ENCODE results near the gene BTD.

The BTD gene

DNA sequence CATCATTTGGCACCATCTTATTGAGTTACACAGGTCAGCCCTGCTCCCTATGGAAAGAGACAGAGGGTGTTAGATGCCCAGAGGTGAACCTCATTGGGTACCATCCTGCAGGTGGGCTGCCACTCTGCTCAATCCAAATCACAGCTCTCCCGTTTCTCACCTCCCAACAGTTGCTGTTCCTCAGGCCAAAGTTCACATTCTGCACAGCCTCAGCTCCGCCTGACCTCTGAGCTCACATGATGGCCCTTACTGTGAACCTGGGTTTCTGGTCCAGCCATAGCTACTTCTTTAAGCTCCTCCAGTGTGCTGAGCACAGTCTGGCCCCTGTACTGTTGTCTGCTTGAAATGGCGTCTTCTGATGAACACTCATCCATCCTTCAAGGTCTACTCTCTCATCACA, 47.8 kb downstream of the BTD start:
- Mint-ChIP-seq H3K4me3 (peak overlapping the region; percentile 7 to 13), H3K27me3 (peaks cover 15 to 20% of the 10 kb centered on the region in 2 donors), H3K27ac (peak overlapping the region in 1 of 2 donors; percentile 77), H3K9me3 (no peaks in the 10 kb centered on the region), H3K4me1 (ENCODE audit: low read depth in 2 of 2) (peaks cover 40 to 42% of the 10 kb centered on the region in 2 donors), H3K36me3 (ENCODE audit: insufficient read depth) (peaks cover 8% of the 10 kb centered on the region)
- no peak for ATAC-seq (replicated peaks)
- no peak for DNase-seq

DNA sequence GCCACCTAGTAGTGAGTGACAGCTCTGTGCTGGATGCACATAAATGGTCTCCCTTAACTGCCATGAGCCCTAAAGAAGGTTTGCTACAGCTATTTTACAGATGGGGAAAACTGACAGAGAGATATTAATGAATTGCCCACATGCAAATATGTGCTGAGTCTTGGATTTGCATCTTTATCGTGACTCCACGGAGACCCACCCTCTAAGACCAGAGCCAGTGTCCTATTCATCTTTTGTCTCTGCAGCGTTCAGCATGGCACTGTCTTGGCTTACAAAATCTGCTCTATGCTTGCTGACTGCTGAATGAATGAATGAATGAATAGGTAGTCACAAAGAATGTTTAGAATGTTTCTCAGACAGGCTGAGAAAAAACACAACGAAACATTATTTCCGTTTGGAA, 48.3 kb downstream of the BTD start:
- Mint-ChIP-seq H3K27ac (no peak overlapping the region), H3K36me3 (ENCODE audit: insufficient read depth) (peaks cover 6% of the 10 kb centered on the region), H3K9me3 (no peaks in the 10 kb centered on the region), H3K27me3 (peaks cover 15 to 20% of the 10 kb centered on the region in 2 donors), H3K4me3 (peak overlapping the region in 1 of 2 donors; percentile 7), H3K4me1 (ENCODE audit: low read depth in 2 of 2) (peaks cover 40 to 42% of the 10 kb centered on the region in 2 donors)
- DNase-seq (no peak), ATAC-seq (replicated peaks) (no peak)

DNA sequence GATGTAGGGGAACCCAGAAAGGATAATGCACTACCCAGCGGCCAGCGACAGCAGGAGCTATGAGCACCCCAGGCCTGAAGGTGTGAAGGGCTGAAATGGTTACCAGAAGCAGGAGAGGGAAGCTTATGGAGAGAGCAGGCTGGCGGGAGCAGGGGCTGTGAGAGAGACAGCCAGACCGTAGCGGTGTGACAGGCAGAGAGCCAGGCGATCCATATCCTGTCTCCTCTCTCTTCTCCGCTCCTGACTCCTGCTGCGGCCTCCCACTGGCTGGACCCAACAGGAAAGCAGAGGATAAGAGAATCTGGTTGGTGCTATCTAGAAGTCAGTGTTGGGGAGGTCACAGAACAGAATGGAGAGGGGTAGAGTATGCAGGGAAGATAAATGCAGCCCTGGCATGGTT, 49.9 kb downstream of the BTD start:
- Mint-ChIP-seq H3K36me3 (ENCODE audit: insufficient read depth) (peaks cover 6% of the 10 kb centered on the region), H3K27me3 (peaks cover 15 to 20% of the 10 kb centered on the region in 2 donors), H3K4me3 (no peak overlapping the region), H3K27ac (no peak overlapping the region), H3K4me1 (ENCODE audit: low read depth in 2 of 2) (peaks cover 29 to 31% of the 10 kb centered on the region in 2 donors), H3K9me3 (peaks cover 2 to 6% of the 10 kb centered on the region in 2 donors)
- no peak for DNase-seq
- ATAC-seq (replicated peaks) = no peak

DNA sequence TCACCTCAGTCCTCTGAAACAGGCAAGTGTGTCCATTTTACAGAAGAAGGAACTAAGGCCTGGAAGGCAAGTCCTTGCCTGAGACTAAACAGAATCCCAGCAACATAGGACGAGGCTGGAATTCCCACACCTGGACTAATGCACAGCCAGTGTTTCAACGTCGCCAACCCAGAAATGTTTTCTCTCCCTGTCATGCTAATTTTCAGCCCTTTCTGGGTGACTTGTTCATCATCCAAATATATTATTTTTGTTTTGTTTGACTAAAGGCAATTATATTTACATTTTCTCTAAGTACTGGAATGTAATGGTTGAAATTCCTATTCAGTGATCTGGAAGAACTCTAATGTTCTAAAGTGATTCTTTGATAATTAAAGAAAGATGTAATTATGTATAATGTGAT, 51.8 kb downstream of the BTD start:
- Mint-ChIP-seq H3K4me1 (ENCODE audit: low read depth in 2 of 2) (peaks cover 16% of the 10 kb centered on the region in 2 donors), H3K9me3 (peaks cover 2 to 11% of the 10 kb centered on the region in 2 donors), H3K27me3 (peaks cover 15 to 20% of the 10 kb centered on the region in 2 donors), H3K27ac (no peak overlapping the region), H3K4me3 (no peak overlapping the region), H3K36me3 (ENCODE audit: insufficient read depth) (no peaks in the 10 kb centered on the region)
- DNase-seq (no peak), ATAC-seq (replicated peaks) (no peak)

DNA sequence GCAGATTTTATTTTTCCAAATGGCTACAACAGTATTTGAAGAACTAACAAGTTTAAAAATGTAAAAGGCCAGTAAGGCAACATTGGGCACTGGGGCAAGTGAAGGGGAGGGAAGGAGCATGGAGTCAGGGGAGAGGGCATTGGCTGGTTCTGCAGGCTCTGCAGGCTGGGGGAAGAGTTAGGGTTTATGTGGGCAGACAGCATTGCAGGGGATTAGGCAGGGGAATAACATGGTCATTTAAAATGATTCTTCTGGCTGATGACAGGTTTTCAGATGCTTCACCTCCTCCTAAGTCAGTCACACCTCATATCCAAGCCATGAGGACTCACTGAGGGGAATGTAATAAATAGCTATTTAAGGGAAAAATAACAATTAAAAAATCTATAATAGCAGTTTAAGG, 52.6 kb downstream of the BTD start:
- H3K4me3 Mint-ChIP-seq = no peak overlapping the region
- peaks cover 15 to 20% of the 10 kb centered on the region in 2 donors for H3K27me3 Mint-ChIP-seq
- no peak for DNase-seq
- no peak overlapping the region for H3K27ac Mint-ChIP-seq
- no peak for ATAC-seq (replicated peaks)
- no peaks in the 10 kb centered on the region for H3K36me3 Mint-ChIP-seq (ENCODE audit: insufficient read depth)
- H3K9me3 Mint-ChIP-seq = peaks cover 2 to 11% of the 10 kb centered on the region in 2 donors
- H3K4me1 Mint-ChIP-seq (ENCODE audit: low read depth in 2 of 2) = peaks cover 8 to 12% of the 10 kb centered on the region in 2 donors

DNA sequence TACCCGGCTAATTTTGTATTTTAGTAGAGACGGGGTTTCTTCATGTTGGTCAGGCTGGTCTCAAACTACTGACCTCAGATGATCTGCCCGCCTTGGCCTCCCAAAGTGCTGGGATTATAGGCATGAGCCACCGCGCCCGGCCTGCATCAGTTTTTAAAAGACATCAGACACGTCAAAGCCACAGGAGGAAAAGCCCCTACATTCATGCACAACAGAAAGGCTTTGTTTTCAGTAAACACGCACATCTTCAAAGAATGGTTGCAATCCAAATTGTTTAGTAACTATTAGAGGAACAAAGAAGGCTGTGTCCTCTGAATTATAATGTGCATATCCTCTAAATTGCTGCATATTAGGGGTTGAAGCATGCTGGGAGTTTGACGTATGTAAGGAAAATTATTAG, 53.3 kb downstream of the BTD start:
- peaks cover 9 to 14% of the 10 kb centered on the region in 2 donors for H3K27me3 Mint-ChIP-seq
- H3K9me3 Mint-ChIP-seq = peaks cover 2 to 11% of the 10 kb centered on the region in 2 donors
- H3K27ac Mint-ChIP-seq = no peak overlapping the region
- no peaks in the 10 kb centered on the region for H3K36me3 Mint-ChIP-seq (ENCODE audit: insufficient read depth)
- no peak for DNase-seq
- no peak overlapping the region for H3K4me3 Mint-ChIP-seq
- H3K4me1 Mint-ChIP-seq (ENCODE audit: low read depth in 2 of 2) = peaks cover 5 to 11% of the 10 kb centered on the region in 2 donors
- ATAC-seq (replicated peaks) = no peak

DNA sequence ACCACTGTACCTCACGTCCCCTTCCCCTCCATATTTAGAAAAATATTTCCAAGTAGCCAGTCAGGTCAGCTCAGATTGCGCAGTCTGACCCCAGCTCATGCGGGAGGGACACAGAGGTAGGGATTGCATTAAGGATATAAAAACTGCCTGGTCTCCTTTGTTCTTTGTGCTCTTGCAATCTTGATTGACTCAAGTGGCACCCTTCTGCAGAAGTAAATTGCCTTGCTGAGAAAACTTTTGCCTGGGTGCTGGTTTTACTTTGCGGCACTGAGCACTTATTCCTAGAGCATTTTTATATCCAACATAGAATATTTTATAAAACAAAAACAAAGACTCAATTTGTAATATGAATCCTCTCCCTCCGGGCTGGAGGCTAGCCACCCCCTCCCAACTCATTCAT, 54.8 kb downstream of the BTD start:
- Mint-ChIP-seq H3K27ac (no peak overlapping the region), H3K4me3 (no peak overlapping the region), H3K27me3 (peaks cover 7 to 8% of the 10 kb centered on the region in 2 donors), H3K9me3 (peaks cover 2 to 11% of the 10 kb centered on the region in 2 donors), H3K36me3 (ENCODE audit: insufficient read depth) (no peaks in the 10 kb centered on the region), H3K4me1 (ENCODE audit: low read depth in 2 of 2) (peaks cover 5 to 11% of the 10 kb centered on the region in 2 donors)
- DNase-seq (no peak), ATAC-seq (replicated peaks) (no peak)

DNA sequence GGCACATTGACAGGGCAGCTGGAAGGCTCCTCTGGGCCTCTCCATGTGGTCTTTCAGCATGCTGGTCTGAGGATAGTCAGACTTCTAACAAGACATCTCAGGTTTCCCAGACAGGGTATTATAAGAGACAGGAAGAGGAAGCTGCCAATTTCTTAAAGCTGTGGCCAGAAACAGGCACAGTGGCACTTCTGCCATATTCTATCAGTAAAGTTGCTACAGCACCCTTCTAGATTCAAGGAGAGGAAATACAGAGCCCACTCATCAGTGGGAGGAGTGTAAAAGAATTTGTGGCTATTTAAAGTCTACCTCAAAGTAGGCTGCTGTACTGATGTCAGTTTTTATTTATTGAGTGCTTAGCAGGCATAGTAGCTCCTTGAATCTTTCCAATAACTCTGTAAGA, 55.5 kb downstream of the BTD start:
- no peak for DNase-seq
- no peaks in the 10 kb centered on the region for H3K36me3 Mint-ChIP-seq (ENCODE audit: insufficient read depth)
- no peak overlapping the region for H3K27ac Mint-ChIP-seq
- H3K4me3 Mint-ChIP-seq = no peak overlapping the region
- peaks cover under 1 to 5% of the 10 kb centered on the region in 2 donors for H3K27me3 Mint-ChIP-seq
- no peak for ATAC-seq (replicated peaks)
- H3K4me1 Mint-ChIP-seq (ENCODE audit: low read depth in 2 of 2) = peaks cover 5 to 11% of the 10 kb centered on the region in 2 donors
- H3K9me3 Mint-ChIP-seq = peaks cover 2 to 11% of the 10 kb centered on the region in 2 donors

DNA sequence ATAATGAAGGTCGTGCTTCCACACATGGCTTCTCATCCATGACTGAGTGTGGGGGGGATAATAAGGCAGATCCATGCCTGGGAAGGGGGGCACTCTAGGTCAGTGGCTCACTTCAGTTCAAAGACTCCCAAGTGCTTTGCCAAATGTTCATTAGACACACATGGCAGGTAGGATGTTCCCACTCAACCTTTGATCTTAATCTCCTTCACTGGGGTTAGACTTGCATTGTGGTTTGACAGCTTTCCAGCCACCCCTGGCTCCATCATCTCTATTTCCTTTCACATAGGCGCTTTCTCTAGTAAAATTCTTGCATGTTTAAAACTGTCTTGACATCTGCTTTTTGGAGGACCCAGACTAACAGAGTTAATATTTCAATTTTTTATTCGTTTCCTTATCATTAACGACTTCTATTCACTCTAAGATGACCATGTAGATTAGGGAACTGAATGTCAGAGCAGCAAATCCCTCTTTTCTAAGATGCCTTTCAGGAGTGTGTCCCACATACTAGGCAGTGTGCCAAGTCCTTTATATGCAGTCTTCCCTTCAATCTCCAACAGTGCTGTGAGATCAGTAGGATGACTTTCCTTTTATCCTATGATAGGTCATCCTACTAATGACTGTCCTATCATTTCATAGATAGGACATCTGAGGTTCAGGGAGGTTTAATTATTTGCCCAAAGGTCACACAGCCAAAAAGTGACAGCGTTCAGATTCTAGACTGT, 57.9 kb downstream of the BTD start:
- Mint-ChIP-seq H3K36me3 (ENCODE audit: insufficient read depth) (no peaks in the 10 kb centered on the region), H3K4me1 (ENCODE audit: low read depth in 2 of 2) (peaks cover 5 to 8% of the 10 kb centered on the region in 2 donors), H3K4me3 (no peak overlapping the region), H3K27me3 (peaks cover 0 to 5% of the 10 kb centered on the region in 2 donors), H3K9me3 (peaks cover 2 to 11% of the 10 kb centered on the region in 2 donors), H3K27ac (no peak overlapping the region)
- DNase-seq (no peak), ATAC-seq (replicated peaks) (no peak)

DNA sequence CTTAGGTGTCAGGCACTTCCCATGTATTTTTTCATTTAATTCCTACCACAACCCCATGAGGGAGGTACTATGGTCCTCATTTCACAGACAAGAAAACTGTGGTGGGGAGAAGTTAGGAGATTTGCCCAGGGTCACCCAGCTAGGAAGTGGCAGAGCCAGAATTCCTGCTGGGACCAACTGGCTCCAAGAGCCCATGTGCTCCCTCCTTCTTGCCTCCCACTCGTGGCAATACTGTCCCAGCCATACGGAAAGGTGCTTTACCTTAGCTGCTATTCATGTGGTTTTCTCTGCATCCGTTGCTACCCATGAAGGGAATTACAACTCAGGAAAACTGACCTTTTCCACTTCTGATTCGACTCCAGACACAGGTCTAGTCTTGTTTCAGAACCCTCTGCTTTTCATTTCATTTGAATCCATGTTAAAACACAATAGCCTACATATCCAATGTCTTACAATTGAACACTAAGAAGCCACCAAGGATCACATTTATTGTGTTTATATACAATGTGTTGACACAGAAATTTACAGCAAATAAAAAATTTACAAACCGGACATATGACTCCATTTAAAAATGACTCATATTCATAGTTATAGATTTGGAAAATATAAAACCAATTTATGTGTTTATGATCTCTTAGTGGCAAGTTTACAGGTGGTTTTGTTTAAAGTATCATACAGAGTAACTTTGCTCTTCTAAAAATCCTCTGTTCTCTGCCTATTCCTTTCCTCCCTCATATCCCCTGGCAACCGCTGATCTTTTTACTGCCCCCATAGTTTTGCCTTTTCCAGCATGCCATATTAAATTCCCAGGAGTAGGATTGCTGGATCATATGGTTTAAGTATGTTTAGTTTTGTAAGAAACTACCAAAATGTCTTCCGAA, 58.8 kb downstream of the BTD start:
- H3K9me3 Mint-ChIP-seq = peaks cover 2 to 11% of the 10 kb centered on the region in 2 donors
- peaks cover 0 to 5% of the 10 kb centered on the region in 2 donors for H3K27me3 Mint-ChIP-seq
- DNase-seq (no peak), ATAC-seq (replicated peaks) (no peak)
- no peaks in the 10 kb centered on the region for H3K36me3 Mint-ChIP-seq (ENCODE audit: insufficient read depth)
- no peak overlapping the region for H3K27ac Mint-ChIP-seq
- peaks cover 5 to 8% of the 10 kb centered on the region in 2 donors for H3K4me1 Mint-ChIP-seq (ENCODE audit: low read depth in 2 of 2)
- no peak overlapping the region for H3K4me3 Mint-ChIP-seq

DNA sequence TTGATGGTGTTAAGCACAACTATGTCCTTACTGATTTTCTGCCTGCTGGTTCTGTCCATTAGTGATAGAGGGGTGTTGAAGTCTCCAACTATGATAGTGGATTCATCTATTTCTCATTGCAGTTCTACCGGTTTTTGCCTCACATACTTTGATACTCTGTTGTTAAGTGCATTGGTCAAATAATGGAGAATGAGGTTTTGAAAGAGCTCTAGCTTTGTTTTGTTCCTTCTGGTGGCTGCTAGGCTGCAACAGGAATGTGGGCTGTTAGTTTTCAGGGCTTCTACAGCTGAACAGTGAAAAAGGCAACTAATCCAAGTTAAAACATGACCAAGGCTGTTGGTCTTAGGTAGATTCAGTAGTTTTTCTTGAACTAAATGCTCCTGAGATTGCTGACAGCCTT, 62.6 kb downstream of the BTD start:
- no peak overlapping the region for H3K4me3 Mint-ChIP-seq
- no peak for ATAC-seq (replicated peaks)
- no peaks in the 10 kb centered on the region for H3K9me3 Mint-ChIP-seq
- no peaks in the 10 kb centered on the region for H3K36me3 Mint-ChIP-seq (ENCODE audit: insufficient read depth)
- peak overlapping the region in 1 of 2 donors; percentile 36 for H3K27ac Mint-ChIP-seq
- DNase-seq = no peak
- peaks cover 12 to 23% of the 10 kb centered on the region in 2 donors for H3K4me1 Mint-ChIP-seq (ENCODE audit: low read depth in 2 of 2)
- peaks cover 0 to 5% of the 10 kb centered on the region in 2 donors for H3K27me3 Mint-ChIP-seq

DNA sequence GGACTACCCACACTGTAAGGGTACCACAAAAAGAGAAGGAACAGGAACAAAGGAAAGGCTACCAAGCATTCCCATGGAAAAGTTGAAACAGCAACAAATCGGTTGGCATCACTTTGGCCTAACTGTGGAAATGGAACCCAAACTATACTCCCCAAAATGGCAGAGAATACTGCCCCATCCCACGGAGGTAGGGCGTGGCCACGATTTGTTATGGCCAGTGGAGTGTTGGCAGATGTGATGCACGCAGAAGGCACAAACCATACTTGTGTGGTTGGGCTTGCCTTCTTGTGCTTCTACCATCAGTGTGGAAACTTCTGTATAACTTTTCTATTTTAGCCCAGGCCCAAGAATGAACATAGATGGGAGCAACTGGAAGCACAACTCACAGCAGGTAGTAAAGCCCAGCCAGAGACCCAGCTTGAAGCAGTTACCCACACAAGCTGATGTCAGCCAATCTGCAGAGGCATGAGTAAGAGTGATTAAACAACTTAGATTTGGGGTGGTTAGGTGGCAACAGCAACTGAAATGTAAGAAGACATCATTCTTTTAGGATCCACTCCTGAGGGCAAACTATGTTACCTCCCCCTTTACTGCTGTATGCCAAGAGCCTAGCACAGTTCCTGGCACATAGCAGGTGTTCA, 64.1 kb downstream of the BTD start:
- Mint-ChIP-seq H3K27ac (no peak overlapping the region), H3K9me3 (no peaks in the 10 kb centered on the region), H3K27me3 (peaks cover 0 to 3% of the 10 kb centered on the region in 2 donors), H3K4me3 (no peak overlapping the region), H3K36me3 (ENCODE audit: insufficient read depth) (peaks cover 7% of the 10 kb centered on the region), H3K4me1 (ENCODE audit: low read depth in 2 of 2) (peaks cover 8 to 17% of the 10 kb centered on the region in 2 donors)
- DNase-seq = no peak
- ATAC-seq (replicated peaks) = no peak

DNA sequence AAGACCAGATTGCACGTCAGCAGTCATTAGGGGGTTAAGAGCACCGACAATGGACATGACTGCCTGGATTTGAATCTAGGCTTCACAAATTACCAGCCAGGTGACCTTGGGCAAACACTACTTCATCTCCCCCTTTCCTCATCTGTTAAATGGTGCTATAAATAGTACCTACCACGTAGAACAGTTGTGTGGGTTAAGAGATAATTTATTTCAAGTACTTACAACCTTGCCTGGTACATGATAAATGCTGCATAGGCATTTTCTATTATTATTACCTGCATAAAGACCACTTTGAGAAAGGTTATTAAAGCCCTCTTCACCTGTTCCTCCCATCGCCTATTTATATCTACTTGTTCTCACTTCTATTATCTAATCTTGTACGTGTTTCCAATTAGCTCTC, 64.7 kb downstream of the BTD start:
- Mint-ChIP-seq H3K4me3 (no peak overlapping the region), H3K27me3 (no peaks in the 10 kb centered on the region), H3K4me1 (ENCODE audit: low read depth in 2 of 2) (peaks cover 8 to 17% of the 10 kb centered on the region in 2 donors), H3K36me3 (ENCODE audit: insufficient read depth) (peaks cover 11% of the 10 kb centered on the region), H3K27ac (peak overlapping the region in 1 of 2 donors; percentile 53), H3K9me3 (no peaks in the 10 kb centered on the region)
- no peak for ATAC-seq (replicated peaks)
- DNase-seq = no peak
